H1 (cell line): Measurements from ENCODE around the gene PBX1. TPM values are rescaled to one million over a fixed set of nuclear protein-coding genes. Genes with fewer than 3 reads are reported as not detected.

ENCODE experiments used
- CTCF ChIA-PET: fragments of 300-600 bp; sonication (Branson Sonifier 250); formaldehyde crosslinking; loops from one replicate; lab custom pipeline; 2021; ENCODE audit not compliant: partially characterized antibody; lab: Charles Lee
- POLR2A ChIA-PET: fragments of 300-600 bp; sonication (Branson Sonifier 250); formaldehyde crosslinking; loops from one replicate; lab custom pipeline; 2021; ENCODE audit warnings: inconsistent platforms; ENCODE audit not compliant: partially characterized antibody; lab: Charles Lee
- DNase-seq, 2 experiments: peaks; one replicate each; pipeline versions ENCODE4 v3.0.0 to v3.0.0-alpha.2; 2010 to 2022; ENCODE audit warnings: low spot score in 2 of 2, low read depth in 1 of 2, mixed read lengths in 1 of 2
- FAIRE-seq: peaks from 2 replicates; lab custom pipeline; 2011; peaks lifted over from hg19 to GRCh38; lab: Jason Lieb, UNC
- H2AFZ ChIP-seq: 2 replicates; pipeline ENCODE4 v1.8.1; 2012; ENCODE audit warnings: low read length, inconsistent platforms
- H2AK5ac ChIP-seq: 2 replicates; pipeline ENCODE4 v1.6.1; 2013; ENCODE audit warnings: low read depth, low read length
- H2BK120ac ChIP-seq: replicated peaks from 2 replicates; pipeline ENCODE3; 2013; ENCODE audit warnings: low read depth, low read length, inconsistent platforms
- H2BK12ac ChIP-seq: 2 replicates; pipeline ENCODE4 v1.6.1; 2013; ENCODE audit warnings: low read depth, low read length
- H2BK15ac ChIP-seq: 2 replicates; pipeline ENCODE4 v1.6.1; 2013; ENCODE audit warnings: low read length
- H2BK20ac ChIP-seq: 2 replicates; pipeline ENCODE4 v1.6.1; 2013; ENCODE audit warnings: low read length
- H2BK5ac ChIP-seq: 2 replicates; pipeline ENCODE4 v1.6.1; 2013; ENCODE audit warnings: low read depth, low read length
- H3K14ac ChIP-seq: 2 replicates; pipeline ENCODE4 v1.6.1; 2013; ENCODE audit warnings: inconsistent platforms; ENCODE audit not compliant: insufficient read length
- H3K18ac ChIP-seq: 2 replicates; pipeline ENCODE4 v1.6.1; 2013; ENCODE audit warnings: low read length; ENCODE audit errors: extremely low read depth
- H3K23ac ChIP-seq: 2 replicates; pipeline ENCODE4 v1.6.1; 2013; ENCODE audit warnings: inconsistent platforms; ENCODE audit not compliant: insufficient read length
- H3K23me2 ChIP-seq: 2 replicates; pipeline ENCODE4 v1.6.1; 2013; ENCODE audit warnings: low read depth, low read length
- H3K27ac ChIP-seq: 2 replicates; pipeline ENCODE4 v1.6.1; 2011; ENCODE audit warnings: low read depth, low read length, inconsistent platforms
- H3K27me3 ChIP-seq, 4 experiments: replicated peaks in 1 of 4; 1 replicate in 1 of 4; 2 replicates in 3 of 4; pipeline versions ENCODE4 v1.6.1 to v1.8.1; 2011 to 2013; ENCODE audit warnings: low read length in 3 of 4, mild to moderate bottlenecking in 3 of 4, inconsistent platforms in 2 of 4, mixed read lengths in 2 of 4, moderate library complexity in 1 of 4; ENCODE audit not compliant: control insufficient read depth in 3 of 4, insufficient read depth in 3 of 4; ENCODE audit errors: extremely low read depth in 1 of 4
- H3K36me3 ChIP-seq, 4 experiments: 2 replicates each; pipeline versions ENCODE4 v1.6.1 to v1.8.1; 2011 to 2013; ENCODE audit warnings: mild to moderate bottlenecking in 4 of 4, low read length in 3 of 4, moderate library complexity in 2 of 4, control low read depth in 1 of 4, inconsistent platforms in 1 of 4; ENCODE audit not compliant: insufficient read depth in 4 of 4, control insufficient read depth in 2 of 4
- H3K4ac ChIP-seq: replicated peaks from 2 replicates; pipeline ENCODE3; 2013; ENCODE audit warnings: low read length, low read depth, mixed read lengths, inconsistent platforms; ENCODE audit not compliant: insufficient read length
- H3K4me1 ChIP-seq, 4 experiments: replicated peaks in 1 of 4; 1 replicate in 1 of 4; 2 replicates in 3 of 4; pipeline versions ENCODE4 v1.6.1 to v1.8.1; 2011 to 2013; ENCODE audit warnings: low read length in 3 of 4, inconsistent platforms in 2 of 4, mixed read lengths in 1 of 4; ENCODE audit not compliant: insufficient read depth in 4 of 4, control insufficient read depth in 3 of 4
- H3K4me2 ChIP-seq, 2 experiments: 2 replicates each; pipeline versions ENCODE4 v1.6.1 to v1.8.1; 2011 to 2013; ENCODE audit warnings: low read depth in 2 of 2, low read length in 2 of 2, control low read depth in 1 of 2, inconsistent platforms in 1 of 2, mild to moderate bottlenecking in 1 of 2; ENCODE audit not compliant: insufficient read depth in 1 of 2
- H3K4me3 ChIP-seq, 4 experiments: fragments of 200-600, 300-600 bp in 1 of 4; sonication (generic), shearing (Covaris generic), sonication (Bioruptor Twin) in 1 of 4; 2 replicates each; pipeline versions ENCODE4 v1.5.1 to v1.8.1; 2011 to 2016; ENCODE audit warnings: low read length in 4 of 4, low read depth in 3 of 4, control low read depth in 2 of 4, inconsistent platforms in 2 of 4, mild to moderate bottlenecking in 2 of 4, mixed read lengths in 1 of 4, moderate library complexity in 1 of 4; ENCODE audit not compliant: insufficient read depth in 2 of 4; ENCODE audit errors: extremely low read depth in 1 of 4
- H3K56ac ChIP-seq: replicated peaks from 2 replicates; pipeline ENCODE3; 2013; ENCODE audit warnings: low read depth, mild to moderate bottlenecking, mixed read lengths, low read length, inconsistent platforms; ENCODE audit not compliant: insufficient read length
- H3K79me1 ChIP-seq: 2 replicates; pipeline ENCODE4 v1.6.1; 2013; ENCODE audit warnings: low read depth, low read length, control low read depth
- H3K79me2 ChIP-seq, 2 experiments: 2 replicates each; pipeline versions ENCODE4 v1.6.1 to v1.8.1; 2012 to 2013; ENCODE audit warnings: low read length in 2 of 2, mild to moderate bottlenecking in 2 of 2, inconsistent platforms in 1 of 2; ENCODE audit not compliant: insufficient read depth in 2 of 2, control insufficient read depth in 1 of 2
- H3K9ac ChIP-seq, 4 experiments: replicated peaks in 1 of 4; 1 replicate in 1 of 4; 2 replicates in 3 of 4; pipeline versions ENCODE4 v1.6.1 to v1.8.1; 2011 to 2013; ENCODE audit warnings: low read depth in 3 of 4, low read length in 3 of 4, control low read depth in 2 of 4, mild to moderate bottlenecking in 2 of 4, moderate library complexity in 2 of 4, inconsistent platforms in 1 of 4; ENCODE audit errors: extremely low read depth in 1 of 4
- H3K9me3 ChIP-seq, 2 experiments: 2 replicates each; pipeline versions ENCODE4 v1.6.1 to v1.8.1; 2012 to 2013; ENCODE audit warnings: mild to moderate bottlenecking in 2 of 2, moderate library complexity in 2 of 2, control low read depth in 1 of 2, inconsistent platforms in 1 of 2, low read depth in 1 of 2, low read length in 1 of 2, mixed read lengths in 1 of 2; ENCODE audit not compliant: insufficient read depth in 2 of 2
- H4K20me1 ChIP-seq, 2 experiments: replicated peaks in 1 of 2; 2 replicates each; pipeline versions ENCODE3 to v1.8.1; 2011 to 2013; ENCODE audit warnings: inconsistent platforms in 2 of 2, low read length in 2 of 2, mild to moderate bottlenecking in 1 of 2; ENCODE audit not compliant: insufficient read depth in 2 of 2, control insufficient read depth in 1 of 2
- H4K5ac ChIP-seq: 2 replicates; pipeline ENCODE4 v1.6.1; 2013; ENCODE audit warnings: low read length, low read depth, mixed read lengths, inconsistent platforms; ENCODE audit not compliant: insufficient read length
- H4K8ac ChIP-seq: 2 replicates; pipeline ENCODE4 v1.8.0; 2013; ENCODE audit warnings: mild to moderate bottlenecking, moderate library complexity, low read length, inconsistent platforms; ENCODE audit not compliant: insufficient read depth; ENCODE audit errors: extremely low read depth
- H4K91ac ChIP-seq: replicated peaks from 2 replicates; pipeline ENCODE3; 2013; ENCODE audit warnings: low read length, mixed read lengths, inconsistent platforms; ENCODE audit not compliant: insufficient read length
- CTCF ChIP-seq, 3 experiments: IDR thresholded peaks; 1 replicate in 2 of 3; 2 replicates in 1 of 3; pipeline versions ENCODE4 v1.5.1 to v1.6.1; 2011; ENCODE audit warnings: low read length in 3 of 3, mild to moderate bottlenecking in 3 of 3, inconsistent platforms in 2 of 3, low read depth in 1 of 3, moderate library complexity in 1 of 3; ENCODE audit not compliant: insufficient read depth in 1 of 3; ENCODE audit errors: control extremely low read depth in 1 of 3
- E2F6 ChIP-seq: IDR thresholded peaks from 2 replicates; pipeline ENCODE4 v1.6.1; 2012; ENCODE audit warnings: inconsistent platforms
- FOSL1 ChIP-seq: IDR thresholded peaks from 2 replicates; pipeline ENCODE4 v1.6.1; 2011; ENCODE audit warnings: mild to moderate bottlenecking, low read depth, low read length, moderate library complexity; ENCODE audit not compliant: insufficient read depth
- JUN ChIP-seq: IDR thresholded peaks from 2 replicates; pipeline ENCODE4 v1.6.1; 2011; ENCODE audit warnings: low read depth, mild to moderate bottlenecking, improper control_type of control experiment, low read length
- POLR2A ChIP-seq, 2 experiments: IDR thresholded peaks; 1 replicate in 1 of 2; 2 replicates in 1 of 2; pipeline ENCODE4 v1.6.1; 2011; ENCODE audit warnings: low read depth in 2 of 2, low read length in 2 of 2, mild to moderate bottlenecking in 2 of 2; ENCODE audit errors: control extremely low read depth in 1 of 2
- POU5F1 ChIP-seq: IDR thresholded peaks from 2 replicates; pipeline ENCODE4 v1.6.1; 2011; ENCODE audit warnings: low read depth, mild to moderate bottlenecking, low read length, moderate library complexity
- RAD21 ChIP-seq, 2 experiments: IDR thresholded peaks in 1 of 2; conservative IDR thresholded peaks in 1 of 2; 2 replicates each; pipeline ENCODE4 v1.6.1; 2011; ENCODE audit warnings: low read depth in 2 of 2, low read length in 2 of 2, improper control_type of control experiment in 1 of 2, inconsistent platforms in 1 of 2, mild to moderate bottlenecking in 1 of 2, moderate library complexity in 1 of 2
- SIX5 ChIP-seq: IDR thresholded peaks from 2 replicates; pipeline ENCODE4 v1.6.1; 2011; ENCODE audit warnings: mild to moderate bottlenecking, low read depth, low read length
- SP4 ChIP-seq: IDR thresholded peaks from 2 replicates; pipeline ENCODE4 v1.6.1; 2012; ENCODE audit warnings: low read length, inconsistent platforms
- whole genome bisulfite sequencing, 2 experiments: shearing (Covaris generic) in 1 of 2; methylation state at CpG; one replicate each; pipeline versions ENCODE4 v1.1.6 to v1.1.7; 2013 to 2015; ENCODE audit warnings: low lambda C conversion rate in 2 of 2, mixed read lengths in 2 of 2, inconsistent platforms in 1 of 2, low coverage in 1 of 2, missing lambda C conversion rate in 1 of 2; ENCODE audit not compliant: insufficient replicate concordance in 2 of 2, insufficient coverage in 1 of 2, insufficient read length in 1 of 2; ENCODE audit errors: extremely low coverage in 1 of 2, missing lambda C conversion rate in 1 of 2; 5-methylcytosine and 5-hydroxymethylcytosine counted together
- polyA plus RNA-seq, 7 experiments: library from polyadenylated mRNA; depleted of rRNA in 3 of 7; stranded (reverse) in 5 of 7; unstranded in 2 of 7; fragments of >200 nt in 5 of 7; fragments of 200-250 nt in 2 of 7; gene quantifications; 1 replicate in 5 of 7; 2 replicates in 1 of 7; 4 replicates in 1 of 7; pipeline versions ENCODE4 v1.2.1 to v1.2.3, GENCODE V29; 2011 to 2013; ENCODE audit warnings: missing spikeins in 2 of 7, mixed read lengths in 2 of 7
- total RNA-seq: library from RNA; stranded (reverse); fragmentation: NEBNext Ultra II Directional; extraction: Animal tissue kit (Norgen Biotek cat#: 25700); gene quantifications from 2 replicates; pipeline ENCODE4 v1.2.1, GENCODE V29; 2021

Gene PBX1
- total and polyA plus RNA-seq, 2 of the 8 experiments (the other 6 are each of a cell fraction or from before 2014, with no cell fraction given) = 87.4 to 124 TPM

GRCh38 chr1:164518692-164519332, 40.2 kb upstream of the PBX1 start:
- 80% methylated on average over 3 of the region's 3 CpGs; no CpG with 5 or more reads in 1 of the 2 experiments for WGBS, 2 experiments
- no peak overlapping the region for H3K14ac ChIP-seq
- no peak overlapping the region for H2BK12ac ChIP-seq
- H3K27ac ChIP-seq = no peak overlapping the region
- H3K4me2 ChIP-seq = no peak overlapping the region
- H2BK15ac ChIP-seq = no peak overlapping the region
- H3K9me3 ChIP-seq = no peaks in the 10 kb centered on the region
- H3K79me2 ChIP-seq = no peaks in the 10 kb centered on the region
- no peak overlapping the region for H3K4me3 ChIP-seq
- no peaks in the 10 kb centered on the region for H3K23me2 ChIP-seq
- FAIRE-seq (no peak), DNase-seq (no peak)
- H3K79me1 ChIP-seq = no peaks in the 10 kb centered on the region
- H2AK5ac ChIP-seq = no peak overlapping the region
- H3K56ac ChIP-seq = no peak overlapping the region
- ChIA-PET CTCF (interaction anchor here (1.5 to 2.3 kb wide), 3 partner anchors 10 to 98 kb away, joined by 3 to 8 read pairs (median 7); no protein-coding TSS in a partner anchor), POLR2A (interaction anchor here (0.6 to 0.9 kb wide), 2 partner anchors 8 to 143 kb away, joined by 3 read pairs; no protein-coding TSS in a partner anchor)
- no peak overlapping the region for H3K4ac ChIP-seq
- H3K4me1 ChIP-seq = no peaks in the 10 kb centered on the region
- no peak overlapping the region for H2BK120ac ChIP-seq
- H3K36me3 ChIP-seq = no peaks in the 10 kb centered on the region
- H4K8ac ChIP-seq = no peak overlapping the region
- H3K18ac ChIP-seq = no peak overlapping the region
- no peak overlapping the region for H4K91ac ChIP-seq
- H2AFZ ChIP-seq = no peak overlapping the region
- no peak overlapping the region for H3K9ac ChIP-seq
- H4K20me1 ChIP-seq = no peaks in the 10 kb centered on the region
- H3K27me3 ChIP-seq = no peaks in the 10 kb centered on the region
- H2BK5ac ChIP-seq = no peak overlapping the region
- no peak overlapping the region for H2BK20ac ChIP-seq
- no peak overlapping the region for H3K23ac ChIP-seq
- H4K5ac ChIP-seq = no peak overlapping the region
- TF ChIP-seq CTCF (IDR thresholded peaks at IDR 0.05; ENCODE audit: control extremely low read depth in 1 of 3, insufficient read depth in 1 of 3, low read depth in 1 of 3, low read length in 3 of 3) (peak in 1 of 3 experiments; percentile 38; a peak in 1 of 4 replicates), JUN (no peak), SP4 (no peak), E2F6 (peak; percentile 50; the same call in 1 of the 2 replicates), POLR2A (IDR thresholded peaks at IDR 0.05; ENCODE audit: control extremely low read depth in 1 of 2, low read depth in 2 of 2, low read length in 2 of 2) (no peak), FOSL1 (no peak), SIX5 (no peak), RAD21 (IDR thresholded peaks at IDR 0.05 in 1 of 2, conservative IDR thresholded peaks at IDR 0.05 in 1 of 2; ENCODE audit: low read depth in 2 of 2, low read length in 2 of 2) (peak in 1 of 2 experiments; percentile 39; a peak in 2 of 4 replicates), POU5F1 (no peak)
